ENCODE results near the gene IFITM10.
A peak's percentile ranks its signal among the peaks of the same experiment; 100 is the strongest.

IFITM10 gene

GRCh38 chr11:1762537-1763302 is 12.3 kb upstream of the IFITM10 start:
- DNase-seq: no peak

GRCh38 chr11:1761857-1762536 is 11.6 kb upstream of the IFITM10 start:
- DNase-seq: no peak

GRCh38 chr11:1761110-1761856 is 10.9 kb upstream of the IFITM10 start:
- no peak for DNase-seq

GRCh38 chr11:1760351-1761109 is 10.1 kb upstream of the IFITM10 start:
- DNase-seq: no peak

- DNase-seq: no peak
These were observed 9.4 kb upstream of the IFITM10 start for GRCh38 chr11:1759851-1760220.

GRCh38 chr11:1759151-1759850 is 8.9 kb upstream of the IFITM10 start:
- no peak for DNase-seq

GRCh38 chr11:1758611-1759150 is 8.3 kb upstream of the IFITM10 start:
- DNase-seq: no peak

GRCh38 chr11:1757861-1758610 is 7.6 kb upstream of the IFITM10 start:
- peak; percentile 69 for DNase-seq

GRCh38 chr11:1756791-1757771 is 6.7 kb upstream of the IFITM10 start:
- DNase-seq: no peak

GRCh38 chr11:1755692-1756561 is 5.5 kb upstream of the IFITM10 start:
- DNase-seq: no peak

- DNase-seq: no peak
These were observed 4.9 kb upstream of the IFITM10 start for GRCh38 chr11:1755344-1755691.

- no peak for DNase-seq
These were observed 4.2 kb upstream of the IFITM10 start for GRCh38 chr11:1754376-1755150.

GRCh38 chr11:1753929-1754305 is 3.5 kb upstream of the IFITM10 start:
- no peak for DNase-seq

- DNase-seq: no peak
These were observed 3.0 kb upstream of the IFITM10 start for GRCh38 chr11:1753229-1753928.

- no peak for DNase-seq
These were observed 2.5 kb upstream of the IFITM10 start for GRCh38 chr11:1752907-1753228.

GRCh38 chr11:1751999-1752906 is 1.9 kb upstream of the IFITM10 start:
- DNase-seq: no peak

- DNase-seq: no peak
These were observed 1.1 kb upstream of the IFITM10 start for GRCh38 chr11:1751531-1751921.
